ENCODE data around the gene VOPP1. TPM values are rescaled to one million over a fixed set of nuclear protein-coding genes. Genes with fewer than 3 reads are reported as not detected.
"Not testable (repeated sequence)": the region's sequence is repeated elsewhere in the genome, so short reads cannot be mapped to it uniquely, and the experiment has no call there.

Gene VOPP1
- total and polyA plus RNA-seq, 4 experiments from 2014 or later = 43.0 to 98.7 (median 90.7) TPM

- H3K27ac Mint-ChIP-seq; H3K27me3 Mint-ChIP-seq; intact Hi-C loops (cut with micrococcal nuclease); H3K9me3 Mint-ChIP-seq; POLR2A ChIA-PET (ENCODE audit: partially characterized antibody); H3K4me3 ChIP-seq (ENCODE audit: low read length in 2 of 2); H3K27ac ChIP-seq (ENCODE audit: low read depth, low read length); H3K36me3 ChIP-seq (ENCODE audit: insufficient read depth, low read length); H3K9me3 ChIP-seq (ENCODE audit: control insufficient read depth in 1 of 2, low read length in 2 of 2); DNase-seq; H3K27me3 ChIP-seq (ENCODE audit: insufficient read depth, low read length); H3K36me3 Mint-ChIP-seq; H3K4me3 Mint-ChIP-seq: not testable (repeated sequence)
- CTCF ChIA-PET (ENCODE audit: partially characterized antibody) = interaction anchor here (0.6 to 4.6 kb wide), 20 partner anchors 30 to 317 kb away, joined by 3 to 47 read pairs (median 4); partner anchors contain the start of gene LANCL2
- peaks cover 7 to 24% (median 14%) of the 10 kb centered on the region in 4 donors for H3K4me1 Mint-ChIP-seq
- peaks cover 17% of the 10 kb centered on the region for H3K4me1 ChIP-seq (ENCODE audit: insufficient read depth, low read length)
Measured at GRCh38 chr7:55597214-55597739, 25.0 kb upstream of the VOPP1 start.

DNA sequence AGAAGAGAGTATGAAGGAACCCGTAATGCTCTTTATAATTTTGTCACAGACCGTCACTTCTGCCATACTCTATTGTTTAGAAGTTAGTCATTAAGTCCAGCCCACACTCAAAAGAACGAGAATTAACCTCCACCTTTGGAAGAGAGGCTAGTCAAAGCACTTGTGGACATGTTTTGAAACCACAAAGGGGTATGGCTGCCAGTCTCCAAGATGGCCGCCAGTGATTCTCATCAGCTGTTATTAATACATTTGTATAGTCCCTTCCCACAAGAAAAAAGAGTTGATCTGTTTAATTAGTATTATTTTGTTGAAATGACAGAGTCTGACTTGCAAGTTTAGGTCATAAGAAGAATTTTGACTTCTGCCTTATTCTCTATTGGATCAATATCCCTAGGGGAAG lies 23.2 kb upstream of the VOPP1 start:
- Mint-ChIP-seq H3K9me3 (peaks cover 0 to 2% (median 0%) of the 10 kb centered on the region in 8 donors), H3K27me3 (peaks cover 4 to 6% of the 10 kb centered on the region in 2 donors), H3K36me3 (no peaks in the 10 kb centered on the region), H3K27ac (no peak overlapping the region), H3K4me1 (peaks cover 7 to 24% (median 15%) of the 10 kb centered on the region in 4 donors), H3K4me3 (no peak overlapping the region)
- Histone ChIP-seq H3K4me1 (ENCODE audit: insufficient read depth, low read length) (peaks cover 17% of the 10 kb centered on the region), H3K27me3 (ENCODE audit: insufficient read depth, low read length) (no peaks in the 10 kb centered on the region), H3K9me3 (ENCODE audit: control insufficient read depth in 1 of 2, low read length in 2 of 2) (no peaks in the 10 kb centered on the region), H3K27ac (ENCODE audit: low read depth, low read length) (no peak overlapping the region), H3K4me3 (ENCODE audit: low read length in 2 of 2) (no peak overlapping the region), H3K36me3 (ENCODE audit: insufficient read depth, low read length) (no peaks in the 10 kb centered on the region)
- intact Hi-C loops (cut with micrococcal nuclease) = no loop called here
- ChIA-PET POLR2A (ENCODE audit: partially characterized antibody) (interaction anchor here (0.5 kb wide), 1 partner anchor 366 kb away, joined by 3 read pairs; no protein-coding TSS in a partner anchor), CTCF (ENCODE audit: partially characterized antibody) (interaction anchor here (0.6 to 4.6 kb wide), 12 partner anchors 22 to 181 kb away, joined by 3 to 47 read pairs (median 4); partner anchors contain the start of gene VOPP1)
- no peak for DNase-seq

DNA sequence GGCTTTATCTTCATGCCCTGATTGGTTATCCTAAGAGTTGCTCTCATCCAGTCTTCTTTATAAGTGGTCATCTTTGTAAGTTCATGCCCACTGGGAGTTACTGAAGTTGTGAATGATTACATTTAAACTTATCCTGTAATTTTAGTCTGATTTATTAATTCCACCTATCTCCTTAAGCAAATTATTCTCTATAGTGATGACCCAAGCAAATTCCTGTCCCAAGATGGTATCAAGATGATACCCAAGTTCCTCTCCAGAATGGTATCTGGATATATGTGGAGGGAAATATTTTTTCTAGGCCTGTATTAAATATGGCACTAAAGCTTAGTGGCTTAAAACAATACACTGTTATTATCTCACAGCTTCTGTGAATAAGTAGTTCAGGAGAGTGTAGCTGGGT lies 22.6 kb upstream of the VOPP1 start:
- H3K4me3 ChIP-seq (ENCODE audit: low read length in 2 of 2) = no peak overlapping the region
- intact Hi-C loops (cut with micrococcal nuclease) = no loop called here
- no peaks in the 10 kb centered on the region for H3K36me3 ChIP-seq (ENCODE audit: insufficient read depth, low read length)
- Mint-ChIP-seq H3K9me3 (peaks cover 0 to 2% (median 0%) of the 10 kb centered on the region in 8 donors), H3K27me3 (peaks cover 4 to 7% of the 10 kb centered on the region in 2 donors), H3K4me3 (no peak overlapping the region), H3K4me1 (peaks cover 7 to 24% (median 15%) of the 10 kb centered on the region in 4 donors), H3K27ac (no peak overlapping the region), H3K36me3 (no peaks in the 10 kb centered on the region)
- no peaks in the 10 kb centered on the region for H3K9me3 ChIP-seq (ENCODE audit: control insufficient read depth in 1 of 2, low read length in 2 of 2)
- POLR2A ChIA-PET (ENCODE audit: partially characterized antibody) = interaction anchor here (0.5 kb wide), 1 partner anchor 366 kb away, joined by 3 read pairs; no protein-coding TSS in a partner anchor
- no peaks in the 10 kb centered on the region for H3K27me3 ChIP-seq (ENCODE audit: insufficient read depth, low read length)
- peaks cover 17% of the 10 kb centered on the region for H3K4me1 ChIP-seq (ENCODE audit: insufficient read depth, low read length)
- CTCF ChIA-PET (ENCODE audit: partially characterized antibody) = interaction anchor here (0.6 to 4.6 kb wide), 15 partner anchors 12 to 180 kb away, joined by 3 to 23 read pairs (median 4); partner anchors contain the start of gene VOPP1
- H3K27ac ChIP-seq (ENCODE audit: low read depth, low read length) = no peak overlapping the region
- DNase-seq = no peak

GRCh38 chr7:55594414-55594813 lies 22.1 kb upstream of the VOPP1 start:
- Mint-ChIP-seq H3K9me3 (peaks cover 0 to 2% (median 0%) of the 10 kb centered on the region in 8 donors), H3K4me3 (no peak overlapping the region), H3K27me3 (peaks cover 4 to 5% of the 10 kb centered on the region in 2 donors), H3K27ac (no peak overlapping the region), H3K36me3 (no peaks in the 10 kb centered on the region), H3K4me1 (peaks cover 7 to 24% (median 15%) of the 10 kb centered on the region in 4 donors)
- H3K27ac ChIP-seq (ENCODE audit: low read depth, low read length) = no peak overlapping the region
- H3K27me3 ChIP-seq (ENCODE audit: insufficient read depth, low read length) = no peaks in the 10 kb centered on the region
- peaks cover 17% of the 10 kb centered on the region for H3K4me1 ChIP-seq (ENCODE audit: insufficient read depth, low read length)
- no peaks in the 10 kb centered on the region for H3K36me3 ChIP-seq (ENCODE audit: insufficient read depth, low read length)
- CTCF ChIA-PET (ENCODE audit: partially characterized antibody) = interaction anchor here (0.7 to 4.6 kb wide), 12 partner anchors 11 to 180 kb away, joined by 3 to 23 read pairs (median 4); partner anchors contain the start of gene VOPP1
- POLR2A ChIA-PET (ENCODE audit: partially characterized antibody) = interaction anchor here (2.5 kb wide), 1 partner anchor 21 kb away, joined by 10 read pairs; the partner anchor contains the start of gene VOPP1
- H3K9me3 ChIP-seq (ENCODE audit: control insufficient read depth in 1 of 2, low read length in 2 of 2) = no peaks in the 10 kb centered on the region
- no peak overlapping the region for H3K4me3 ChIP-seq (ENCODE audit: low read length in 2 of 2)
- DNase-seq = no peak
- intact Hi-C loops (cut with micrococcal nuclease) = no loop called here

DNA sequence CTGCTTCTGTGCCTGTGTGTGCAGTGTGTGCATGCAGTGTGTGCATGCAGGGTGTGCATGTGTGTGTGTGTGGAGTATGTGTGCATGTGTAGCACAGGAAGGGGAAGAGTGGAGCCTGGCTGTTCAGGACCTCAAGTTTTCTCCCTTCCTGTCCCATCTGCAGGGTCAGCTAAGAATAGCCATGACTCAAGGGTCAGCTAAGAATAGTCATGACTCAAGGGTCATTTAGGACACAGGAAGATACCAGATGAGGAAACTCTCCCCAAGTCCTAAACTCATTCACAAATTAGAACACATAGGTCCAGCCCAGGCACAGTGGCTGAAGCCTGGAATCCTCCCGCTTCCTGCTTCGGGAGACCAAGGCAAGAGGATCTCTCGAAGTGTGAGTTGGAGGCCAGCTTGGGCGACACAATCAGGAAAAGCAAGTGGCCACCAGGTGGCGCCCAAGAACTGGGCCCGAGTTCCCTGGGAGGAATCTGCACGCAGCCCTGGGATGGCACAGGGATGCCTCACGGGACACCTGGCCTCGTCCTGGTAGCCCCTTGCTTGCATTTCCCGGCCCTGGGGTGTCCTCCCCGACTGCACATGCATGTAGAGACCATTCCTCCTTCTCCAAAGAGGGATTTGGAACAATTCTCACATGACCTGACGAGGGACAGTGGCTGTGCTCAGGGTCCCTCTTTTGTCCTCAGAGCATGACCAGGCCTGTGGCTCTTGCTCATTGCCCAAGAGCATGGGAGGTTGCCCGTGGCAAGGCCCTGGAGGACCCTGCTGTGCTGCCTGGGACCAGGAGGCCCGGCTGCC lies 21.4 kb upstream of the VOPP1 start:
- H3K4me1 Mint-ChIP-seq = peaks cover 7 to 24% (median 15%) of the 10 kb centered on the region in 4 donors
- Histone ChIP-seq H3K36me3 (ENCODE audit: insufficient read depth, low read length) (no peaks in the 10 kb centered on the region), H3K4me3 (ENCODE audit: low read length in 2 of 2) (no peak overlapping the region), H3K27me3 (ENCODE audit: insufficient read depth, low read length) (no peaks in the 10 kb centered on the region), H3K9me3 (ENCODE audit: control insufficient read depth in 1 of 2, low read length in 2 of 2) (no peaks in the 10 kb centered on the region), H3K4me1 (ENCODE audit: insufficient read depth, low read length) (peaks cover 17% of the 10 kb centered on the region), H3K27ac (ENCODE audit: low read depth, low read length) (no peak overlapping the region)
- H3K9me3 Mint-ChIP-seq = peaks cover 0 to 2% (median 0%) of the 10 kb centered on the region in 8 donors
- no peak overlapping the region for H3K4me3 Mint-ChIP-seq
- peaks cover 4 to 6% of the 10 kb centered on the region in 2 donors for H3K27me3 Mint-ChIP-seq
- no peaks in the 10 kb centered on the region for H3K36me3 Mint-ChIP-seq
- no peak overlapping the region for H3K27ac Mint-ChIP-seq
- CTCF ChIA-PET (ENCODE audit: partially characterized antibody) = interaction anchor here (0.6 to 4.6 kb wide), 25 partner anchors 11 to 471 kb away, joined by 3 to 23 read pairs (median 4); partner anchors contain the start of gene VOPP1
- DNase-seq = peak; percentile 50 to 67 (median 55)
- intact Hi-C loops (cut with micrococcal nuclease) = loop anchor here (1.0 to 2.0 kb wide), 3 partner anchors 21 to 160 kb away; partner anchors contain the start of gene VOPP1
- POLR2A ChIA-PET (ENCODE audit: partially characterized antibody) = interaction anchor here (1.0 to 2.5 kb wide), 3 partner anchors 21 to 61 kb away, joined by 3 to 10 read pairs (median 4); partner anchors contain the start of gene VOPP1

- Histone ChIP-seq H3K9me3 (ENCODE audit: control insufficient read depth in 1 of 2, low read length in 2 of 2) (no peaks in the 10 kb centered on the region), H3K27me3 (ENCODE audit: insufficient read depth, low read length) (no peaks in the 10 kb centered on the region), H3K27ac (ENCODE audit: low read depth, low read length) (no peak overlapping the region), H3K4me3 (ENCODE audit: low read length in 2 of 2) (no peak overlapping the region), H3K4me1 (ENCODE audit: insufficient read depth, low read length) (peaks cover 17% of the 10 kb centered on the region), H3K36me3 (ENCODE audit: insufficient read depth, low read length) (no peaks in the 10 kb centered on the region)
- no peak for DNase-seq
- Mint-ChIP-seq H3K27me3 (peaks cover 4 to 5% of the 10 kb centered on the region in 2 donors), H3K4me1 (peaks cover 7 to 23% (median 14%) of the 10 kb centered on the region in 4 donors), H3K4me3 (no peak overlapping the region), H3K27ac (peak overlapping the region in 1 of 7 donors; percentile 27), H3K9me3 (peaks cover 0 to 2% (median 0%) of the 10 kb centered on the region in 8 donors), H3K36me3 (no peaks in the 10 kb centered on the region)
- ChIA-PET POLR2A (ENCODE audit: partially characterized antibody) (interaction anchor here (1.0 to 2.5 kb wide), 3 partner anchors 20 to 60 kb away, joined by 3 to 10 read pairs (median 4); partner anchors contain the start of gene VOPP1), CTCF (ENCODE audit: partially characterized antibody) (interaction anchor here (0.6 to 4.6 kb wide), 23 partner anchors 10 to 471 kb away, joined by 3 to 23 read pairs (median 5); partner anchors contain the start of gene VOPP1)
- intact Hi-C loops (cut with micrococcal nuclease) = loop anchor here (1.0 to 2.0 kb wide), 3 partner anchors 20 to 160 kb away; partner anchors contain the start of gene VOPP1
Measured at GRCh38 chr7:55593172-55593514, 20.8 kb upstream of the VOPP1 start.

All from CD4-positive, alpha-beta memory T cell (primary cell).